ENCODE measurements around the gene ZGRF1. TPM values are rescaled to one million over a fixed set of nuclear protein-coding genes. Genes with fewer than 3 reads are reported as not detected.

ZGRF1 gene
- total and polyA plus RNA-seq, 2 donors (not counting 3 experiments of a cell fraction or from before 2014, with no cell fraction given) = 2.4 to 14.4 TPM

- FAIRE-seq = no peak
Measured at GRCh38 chr4:112546476-112546875, 90.2 kb downstream of the ZGRF1 start.

More at GRCh38 chr4:112546476-112546875, 90.2 kb downstream of the ZGRF1 start:
- H3K27ac ChIP-seq (ENCODE audit: insufficient read depth, low read depth, low read length) = no peak overlapping the region
- H3K4me1 ChIP-seq (ENCODE audit: control insufficient read depth, extremely low read depth, insufficient read depth, low read length) = no peaks in the 10 kb centered on the region
- TF ChIP-seq MAX (IDR thresholded peaks at IDR 0.05; ENCODE audit: insufficient read depth, insufficient read length) (no peak), POLR2A (IDR thresholded peaks at IDR 0.05; ENCODE audit: low read depth, low read length) (no peak), POLR2AphosphoS5 (IDR thresholded peaks at IDR 0.05; ENCODE audit: insufficient read depth, low read depth, low read length) (no peak), JUN (IDR thresholded peaks at IDR 0.05; ENCODE audit: borderline replicate concordance, insufficient read depth, insufficient read length, low read depth) (no peak), MYC (IDR thresholded peaks at IDR 0.05; ENCODE audit: low read depth, low read length) (no peak), EZH2 (IDR thresholded peaks at IDR 0.05; ENCODE audit: borderline replicate concordance, low read depth, low read length, severe bottlenecking) (no peak), FOS (IDR thresholded peaks at IDR 0.05; ENCODE audit: borderline replicate concordance, insufficient read depth, low read length) (no peak), CTCF (IDR thresholded peaks at IDR 0.05; ENCODE audit: extremely low read depth in 1 of 2, insufficient read depth in 1 of 2, low read depth in 1 of 2, low read length in 2 of 2) (no peak), GATA2 (IDR thresholded peaks at IDR 0.05; ENCODE audit: insufficient read depth, insufficient read length, low read depth, low read length) (no peak)
- H3K27me3 ChIP-seq (ENCODE audit: control insufficient read depth in 2 of 2, insufficient read depth in 2 of 2, low read length in 2 of 2) = no peaks in the 10 kb centered on the region
- intact Hi-C loops (cut with micrococcal nuclease) = no loop called here
- no peak overlapping the region for H3K9ac ChIP-seq (replicated peaks; ENCODE audit: extremely low read depth, insufficient read depth, low read length)
- POLR2A ChIA-PET = no interaction called here
- no peaks in the 10 kb centered on the region for H3K9me3 ChIP-seq (replicated peaks; ENCODE audit: control insufficient read depth, insufficient read depth, low read length)
- H2AFZ ChIP-seq (ENCODE audit: low read depth, low read length) = no peak overlapping the region
- CTCF ChIA-PET = no interaction called here
- no peak for DNase-seq (ENCODE audit: low read depth, low spot score)
- H3K4me3 ChIP-seq (replicated peaks in 1 of 3; ENCODE audit: insufficient read depth in 1 of 3, low read depth in 1 of 3, low read length in 3 of 3) = no peak overlapping the region
- no peak overlapping the region for H3K4me2 ChIP-seq (ENCODE audit: insufficient read depth, low read length)
- H4K20me1 ChIP-seq (replicated peaks; ENCODE audit: control insufficient read depth, extremely low read depth, insufficient read depth, low read length) = no peaks in the 10 kb centered on the region
- dilution Hi-C loops (cut with MboI; ENCODE audit: extremely low pct_ligation_motif_present, low sequenced_read_pairs) = no loop called here
- H3K9me1 ChIP-seq (replicated peaks; ENCODE audit: control insufficient read depth, extremely low read depth, insufficient read depth, low read length) = no peaks in the 10 kb centered on the region
- H3K79me2 ChIP-seq (ENCODE audit: control insufficient read depth, insufficient read depth, low read length) = no peaks in the 10 kb centered on the region
- BruUV-seq (replicated peaks) = no TSS peak
- no peaks in the 10 kb centered on the region for H3K36me3 ChIP-seq (ENCODE audit: control insufficient read depth in 2 of 2, extremely low read depth in 1 of 2, insufficient read depth in 2 of 2, low read length in 2 of 2)

All from endothelial cell of umbilical vein (primary cell).